Body of pancreas (tissue), 4 donors: ENCODE measurements around the gene TPK1.

ENCODE experiments used
- POLR2A ChIP-seq, 3 donors: fragments of 450-650 bp; IDR thresholded peaks; one replicate each; pipeline ENCODE4 v1.6.1; 2016; ENCODE audit warnings: antibody characterized with exemption in 3 of 3, mild to moderate bottlenecking in 2 of 3
- TF ChIP-seq, protein P1 (sequence below), 7 experiments: fragments of 450-650 bp in 4 of 7; fragments of 200-600 bp in 3 of 7; sonication (generic) in 3 of 7; IDR thresholded peaks; one replicate each; pipeline ENCODE4 v1.5.1; 2016 to 2019; ENCODE audit warnings: antibody characterized with exemption in 7 of 7

DNA sequence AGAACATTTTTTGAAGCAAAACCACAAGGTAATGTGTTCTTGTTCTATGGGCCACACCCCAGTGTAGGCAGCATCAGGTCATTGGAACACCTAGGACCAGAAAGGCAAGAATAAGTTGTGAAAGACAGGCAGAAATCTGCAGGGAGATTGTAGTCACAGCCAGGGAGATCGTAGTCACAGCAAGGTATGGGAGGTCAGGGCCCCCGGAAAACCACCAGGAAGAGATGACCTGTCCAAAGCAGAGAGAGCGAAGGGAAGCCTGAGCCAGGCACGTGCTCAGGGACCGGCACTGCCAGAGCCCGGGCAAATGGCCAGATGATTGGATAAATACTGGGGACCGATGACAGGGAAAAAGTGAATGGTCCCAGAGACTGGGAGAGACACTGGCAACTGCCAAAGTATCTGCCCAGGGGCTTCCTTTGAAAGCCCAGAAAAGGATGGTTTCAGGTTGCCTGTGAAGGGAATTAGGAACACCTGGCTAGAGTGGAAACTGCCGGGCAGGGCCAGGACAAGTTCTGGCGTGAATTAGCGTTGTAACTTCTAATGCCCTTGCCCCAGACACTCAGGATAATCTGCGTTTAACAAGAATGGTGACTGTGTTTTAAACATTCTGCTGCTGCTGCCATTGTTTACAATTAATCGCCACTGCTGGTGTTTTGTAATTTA lies 428.5 kb downstream of the TPK1 start:
- TF ChIP-seq, protein P1, sequence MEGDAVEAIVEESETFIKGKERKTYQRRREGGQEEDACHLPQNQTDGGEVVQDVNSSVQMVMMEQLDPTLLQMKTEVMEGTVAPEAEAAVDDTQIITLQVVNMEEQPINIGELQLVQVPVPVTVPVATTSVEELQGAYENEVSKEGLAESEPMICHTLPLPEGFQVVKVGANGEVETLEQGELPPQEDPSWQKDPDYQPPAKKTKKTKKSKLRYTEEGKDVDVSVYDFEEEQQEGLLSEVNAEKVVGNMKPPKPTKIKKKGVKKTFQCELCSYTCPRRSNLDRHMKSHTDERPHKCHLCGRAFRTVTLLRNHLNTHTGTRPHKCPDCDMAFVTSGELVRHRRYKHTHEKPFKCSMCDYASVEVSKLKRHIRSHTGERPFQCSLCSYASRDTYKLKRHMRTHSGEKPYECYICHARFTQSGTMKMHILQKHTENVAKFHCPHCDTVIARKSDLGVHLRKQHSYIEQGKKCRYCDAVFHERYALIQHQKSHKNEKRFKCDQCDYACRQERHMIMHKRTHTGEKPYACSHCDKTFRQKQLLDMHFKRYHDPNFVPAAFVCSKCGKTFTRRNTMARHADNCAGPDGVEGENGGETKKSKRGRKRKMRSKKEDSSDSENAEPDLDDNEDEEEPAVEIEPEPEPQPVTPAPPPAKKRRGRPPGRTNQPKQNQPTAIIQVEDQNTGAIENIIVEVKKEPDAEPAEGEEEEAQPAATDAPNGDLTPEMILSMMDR (IDR thresholded peaks at IDR 0.05): no peak
- TF ChIP-seq POLR2A (IDR thresholded peaks at IDR 0.05): no peak
